NK-92 (cell line): ENCODE measurements around the gene PIK3C2G.

ENCODE experiments used
- DNase-seq: peaks from one replicate; lab custom pipeline; 2025; ENCODE audit not compliant: unreplicated experiment; lab: John Stamatoyannopoulos, UW

PIK3C2G gene

DNA sequence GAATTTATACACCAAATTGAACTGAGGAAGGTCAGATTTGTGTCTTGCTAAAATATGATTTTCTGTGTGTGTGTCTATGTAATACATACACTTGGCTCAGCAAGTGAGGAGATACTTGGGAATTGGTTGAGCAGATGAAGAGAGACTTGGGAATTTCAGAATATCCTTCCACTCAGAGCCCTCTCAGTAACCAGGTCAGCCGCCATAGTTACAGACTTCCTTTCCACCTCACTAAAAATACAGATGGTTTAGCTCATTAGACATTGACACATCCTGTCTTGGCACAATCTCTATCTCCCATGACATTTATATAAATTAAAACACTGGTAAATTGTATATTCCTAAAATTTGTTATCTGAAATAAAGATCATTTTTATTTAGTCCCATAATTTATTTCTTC, 15.9 kb downstream of the PIK3C2G start:
- DNase-seq = no peak

DNA sequence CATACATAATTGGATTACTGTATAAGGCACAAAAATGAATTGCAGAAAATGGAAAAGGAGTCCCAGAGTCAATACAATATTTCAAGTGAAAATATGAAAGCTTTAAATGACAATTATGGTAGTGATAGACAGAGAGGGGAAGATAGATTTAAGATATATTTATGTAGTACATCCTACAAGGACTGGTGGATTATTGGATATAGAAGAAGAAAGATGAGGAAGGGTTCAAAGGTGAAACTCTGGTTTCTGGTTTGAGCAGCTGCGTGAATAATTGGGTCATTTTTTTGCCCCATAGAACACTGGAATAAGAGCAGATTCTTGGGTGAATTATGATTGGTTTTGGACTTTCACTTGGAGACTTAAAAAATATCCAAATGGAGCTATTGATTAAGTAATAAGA, 19.4 kb downstream of the PIK3C2G start:
- DNase-seq = no peak

DNA sequence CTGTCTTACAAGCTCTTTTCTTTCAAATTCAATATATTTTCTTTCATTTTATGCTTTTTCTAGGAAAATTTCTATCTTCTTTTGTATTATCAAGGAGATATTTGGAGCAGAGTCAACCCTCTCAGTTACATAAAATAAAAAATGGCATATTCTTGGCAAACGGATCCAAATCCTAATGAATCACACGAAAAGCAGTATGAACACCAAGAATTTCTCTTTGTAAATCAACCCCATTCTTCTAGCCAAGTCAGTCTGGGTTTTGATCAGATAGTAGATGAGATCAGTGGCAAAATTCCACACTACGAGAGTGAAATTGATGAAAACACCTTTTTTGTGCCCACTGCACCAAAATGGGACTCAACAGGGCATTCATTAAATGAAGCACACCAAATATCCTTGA, 20.6 kb downstream of the PIK3C2G start:
- no peak for DNase-seq

DNA sequence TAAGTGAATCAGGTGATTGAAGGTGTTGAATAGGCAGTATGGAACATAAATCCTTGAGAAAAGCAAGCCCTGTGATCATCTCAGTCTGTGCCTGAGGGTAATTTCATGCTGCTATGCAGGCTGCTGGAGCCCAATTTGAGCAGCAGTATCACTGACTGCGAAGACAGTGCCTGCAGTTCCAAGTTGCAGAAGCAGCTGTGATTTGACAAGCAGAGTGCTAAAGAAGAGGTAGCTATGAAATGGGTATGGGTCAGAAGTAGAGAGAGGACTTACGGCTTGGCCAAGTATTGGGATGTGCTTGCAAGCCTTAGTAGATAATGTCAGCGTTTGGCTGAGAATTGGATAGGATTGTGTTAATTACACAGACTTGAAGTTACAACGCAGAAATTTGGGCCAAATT, 22.5 kb downstream of the PIK3C2G start:
- no peak for DNase-seq

DNA sequence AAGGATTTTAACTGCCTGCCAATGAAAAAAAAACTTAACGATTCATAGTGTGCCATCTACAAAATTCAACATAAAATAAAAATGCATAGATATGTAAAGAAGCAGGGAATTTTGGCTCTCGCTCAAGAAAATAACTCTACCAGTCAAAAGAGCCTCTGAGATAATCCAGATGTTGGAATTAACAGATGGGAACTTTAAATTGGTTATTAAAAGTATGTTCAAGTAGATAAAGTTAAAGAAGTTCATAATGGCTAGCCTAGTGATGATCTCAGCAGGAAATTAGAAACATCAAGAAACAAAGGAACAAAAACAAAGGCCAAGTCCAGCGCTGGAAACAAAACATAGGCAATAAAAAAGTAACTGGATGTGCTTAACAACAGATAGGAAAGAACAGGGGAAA, 23.1 kb downstream of the PIK3C2G start:
- DNase-seq = no peak

DNA sequence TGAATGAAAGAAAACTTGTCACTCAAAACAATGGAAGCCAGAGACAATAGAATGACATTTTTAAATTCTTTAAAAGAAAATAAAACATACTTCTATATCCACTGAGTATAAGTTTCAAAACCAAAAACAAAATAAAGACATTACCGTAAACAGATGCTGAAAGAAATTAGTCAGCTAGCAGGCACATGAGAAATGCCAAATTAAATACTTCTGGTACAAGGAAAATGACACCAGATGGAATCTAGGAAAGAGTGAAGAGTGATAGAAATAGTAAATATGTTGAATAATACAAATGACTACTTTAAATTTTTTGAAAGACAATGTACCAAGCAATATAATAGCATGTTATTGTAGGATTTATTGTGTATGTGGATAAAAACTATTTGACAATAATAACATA, 23.8 kb downstream of the PIK3C2G start:
- no peak for DNase-seq

DNA sequence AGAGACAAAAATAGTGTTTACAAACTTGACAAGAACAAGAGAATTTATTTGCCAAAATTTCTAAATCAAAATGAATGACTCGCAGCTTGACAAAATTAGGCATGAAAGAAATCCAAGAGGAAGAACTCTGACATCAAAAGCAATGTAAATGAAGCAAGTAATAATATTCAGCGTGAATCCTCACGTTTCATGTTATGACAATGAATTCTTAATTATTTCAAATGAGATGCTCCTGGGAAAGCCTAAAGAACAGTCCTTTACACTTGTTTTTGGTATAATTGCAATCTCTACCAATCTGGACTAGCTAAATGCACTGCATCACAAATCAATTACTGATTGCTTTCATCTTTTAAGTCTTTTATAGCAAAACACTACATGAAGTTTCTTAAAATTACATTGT, 29.1 kb downstream of the PIK3C2G start:
- no peak for DNase-seq

DNA sequence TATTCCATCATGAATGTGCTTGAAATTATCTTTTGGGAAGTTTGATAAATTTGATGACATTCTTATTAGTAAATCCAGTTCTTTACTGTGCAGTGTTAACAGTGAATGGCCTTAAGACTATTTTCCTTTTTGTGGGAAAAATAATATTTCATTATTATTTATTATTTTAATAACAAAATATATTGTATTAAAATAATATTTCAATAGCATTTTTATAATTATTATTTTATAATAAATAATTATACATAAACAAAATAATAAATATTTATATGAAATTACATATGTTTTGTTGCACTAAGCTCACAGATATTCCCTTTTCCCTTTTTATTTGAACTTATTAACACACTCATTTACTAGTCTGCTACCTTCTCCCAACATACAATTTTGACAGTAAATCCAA, 33.6 kb downstream of the PIK3C2G start:
- no peak for DNase-seq

DNA sequence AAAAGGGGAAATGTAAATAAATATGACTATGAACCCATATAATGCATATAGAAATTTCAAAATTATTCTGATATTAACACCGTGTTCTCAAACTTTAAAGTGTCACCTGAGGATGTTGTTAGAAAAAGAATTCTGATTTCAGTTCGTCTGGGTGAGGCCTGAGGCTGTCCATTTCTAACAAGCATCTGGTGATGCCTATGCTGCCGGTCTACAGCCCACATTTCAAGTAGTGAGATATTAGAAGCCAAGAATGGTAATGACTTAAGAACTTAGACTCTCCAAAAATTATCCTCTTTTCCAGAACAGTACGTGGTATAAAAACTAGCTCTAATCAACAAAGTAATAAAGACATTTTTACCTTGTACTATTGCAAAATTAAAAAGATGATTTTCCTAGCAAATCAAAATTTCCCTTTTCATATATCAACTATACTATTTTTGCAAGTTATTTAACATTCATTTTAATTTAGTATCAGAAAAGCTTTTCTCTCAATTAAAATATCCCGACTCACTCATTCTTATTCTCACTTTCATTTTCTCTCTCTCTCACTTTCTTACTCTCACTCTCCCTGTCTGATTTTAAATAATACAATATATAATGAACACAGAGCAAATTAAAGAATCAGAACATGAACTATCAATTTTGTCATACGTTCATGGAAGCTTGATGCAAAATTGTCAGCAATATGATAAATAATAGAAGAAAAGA, 35.0 kb downstream of the PIK3C2G start:
- no peak for DNase-seq

DNA sequence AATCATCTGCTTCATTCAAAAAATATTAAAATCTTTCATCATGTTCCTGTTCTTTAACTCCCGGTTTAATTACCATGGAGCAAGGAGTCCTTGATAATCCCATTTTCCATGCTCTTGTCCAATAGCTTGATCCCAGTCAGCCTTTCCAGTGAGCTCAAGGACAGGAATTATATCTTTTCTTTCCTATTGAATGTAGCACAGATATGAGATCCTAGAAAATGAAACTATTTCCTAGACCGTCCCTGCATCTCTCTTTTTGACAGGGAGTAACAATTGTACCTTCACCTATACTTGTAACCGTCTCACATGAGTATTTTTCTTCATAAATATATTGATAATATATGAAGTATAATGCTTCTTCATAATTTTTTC, 35.6 kb downstream of the PIK3C2G start:
- no peak for DNase-seq

DNA sequence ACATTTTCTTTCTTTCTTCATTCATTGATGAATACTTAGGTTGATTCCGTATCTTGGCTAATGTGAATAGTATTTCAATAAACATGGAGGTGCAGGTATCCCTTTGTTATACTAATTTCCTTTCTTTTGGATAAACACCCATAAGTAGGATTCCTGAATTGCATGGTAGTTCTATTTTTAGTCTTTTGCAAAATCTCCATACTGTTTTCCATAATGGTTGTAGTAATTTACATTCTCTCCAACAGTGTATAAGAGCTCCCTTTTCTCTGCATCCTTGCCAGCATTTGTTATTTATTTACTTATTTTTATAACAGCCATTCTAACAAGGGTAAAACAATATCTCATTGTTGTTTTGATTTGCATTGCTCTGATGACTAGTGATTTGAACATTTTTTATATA, 36.6 kb downstream of the PIK3C2G start:
- no peak for DNase-seq

DNA sequence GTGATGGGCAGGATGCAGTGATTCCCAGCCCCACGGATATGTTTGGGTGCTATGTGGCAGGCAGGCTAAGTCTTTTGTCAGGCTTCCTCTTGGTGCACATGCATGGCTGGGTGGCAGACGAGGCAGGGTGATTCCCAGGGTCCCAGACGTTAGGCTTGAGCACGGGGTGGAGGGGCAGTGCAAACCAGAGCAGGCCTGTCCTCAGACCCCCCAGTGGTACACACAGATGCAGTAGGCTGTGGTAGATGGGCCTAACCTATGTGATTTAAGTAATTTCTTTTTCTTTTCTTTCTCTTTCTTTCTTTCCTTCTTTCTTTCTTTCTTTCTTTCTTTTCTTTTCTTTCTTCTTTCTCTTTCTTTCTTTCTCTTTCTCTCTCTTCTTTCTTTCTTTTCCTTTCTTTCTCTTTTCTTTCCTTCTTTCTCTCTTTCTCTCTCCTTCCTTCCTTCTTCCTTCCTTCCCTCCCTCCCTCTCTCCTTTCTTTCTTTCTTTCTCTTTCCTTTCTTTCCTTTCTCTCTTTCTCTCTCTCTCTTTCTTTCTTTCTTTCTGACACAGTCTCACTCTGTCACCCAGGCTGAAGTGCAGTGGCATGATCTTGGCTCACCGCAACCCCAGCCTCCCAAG, 41.6 kb downstream of the PIK3C2G start:
- no peak for DNase-seq

DNA sequence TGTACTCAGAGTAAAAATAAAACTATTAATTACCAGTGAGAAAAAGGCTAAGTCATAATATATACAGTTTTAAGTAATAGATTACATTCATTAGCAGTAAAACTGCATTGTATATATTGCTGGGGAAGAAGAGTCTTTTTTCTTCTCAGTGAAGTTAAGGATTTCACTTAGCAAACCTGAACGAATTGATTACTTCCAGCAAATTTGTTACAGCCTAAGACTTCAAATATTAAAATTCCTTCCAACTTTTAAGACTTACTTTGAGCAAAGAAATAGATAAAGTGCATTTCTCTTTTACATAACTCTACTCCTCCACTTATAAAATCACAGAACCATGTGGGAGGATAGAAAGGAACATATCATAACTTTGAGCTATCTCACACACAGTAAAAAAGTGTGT, 43.3 kb downstream of the PIK3C2G start:
- DNase-seq = no peak

DNA sequence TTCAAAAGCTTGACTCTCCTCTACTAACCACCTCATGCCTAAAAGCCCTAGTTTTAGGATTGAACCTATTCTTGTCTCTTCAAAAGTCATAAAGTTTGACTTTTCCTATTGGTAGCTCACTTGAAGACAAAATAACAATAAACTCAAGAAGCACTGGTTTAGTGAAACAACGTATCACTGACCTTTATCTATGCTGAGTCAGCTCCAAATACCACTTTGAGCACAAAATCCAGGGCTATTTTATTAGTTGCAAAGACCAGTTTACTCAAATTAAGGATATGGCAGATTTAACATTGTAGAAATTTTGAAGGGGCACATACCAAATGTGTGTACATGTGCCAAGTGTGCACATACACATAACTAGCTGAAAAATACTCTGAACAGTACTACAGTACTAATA, 45.0 kb downstream of the PIK3C2G start:
- no peak for DNase-seq

DNA sequence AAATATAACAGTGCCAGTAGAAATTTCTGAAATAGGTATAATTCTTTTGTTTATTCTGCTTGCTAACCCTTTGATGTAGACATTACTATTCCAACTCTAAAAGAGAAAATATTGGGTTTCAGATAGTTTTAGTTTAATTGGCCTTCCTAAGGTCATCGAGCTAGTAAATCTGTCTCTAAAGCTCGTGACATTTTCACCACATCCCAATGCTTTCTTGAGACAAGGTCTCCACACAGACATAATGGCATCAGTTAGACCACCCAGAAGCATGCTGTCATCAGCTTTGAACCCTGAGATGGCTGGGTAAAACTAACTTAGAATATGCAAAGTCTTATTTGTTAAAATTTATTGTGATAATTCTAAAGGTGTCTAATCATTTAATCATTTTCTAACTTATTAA, 52.0 kb downstream of the PIK3C2G start:
- no peak for DNase-seq

DNA sequence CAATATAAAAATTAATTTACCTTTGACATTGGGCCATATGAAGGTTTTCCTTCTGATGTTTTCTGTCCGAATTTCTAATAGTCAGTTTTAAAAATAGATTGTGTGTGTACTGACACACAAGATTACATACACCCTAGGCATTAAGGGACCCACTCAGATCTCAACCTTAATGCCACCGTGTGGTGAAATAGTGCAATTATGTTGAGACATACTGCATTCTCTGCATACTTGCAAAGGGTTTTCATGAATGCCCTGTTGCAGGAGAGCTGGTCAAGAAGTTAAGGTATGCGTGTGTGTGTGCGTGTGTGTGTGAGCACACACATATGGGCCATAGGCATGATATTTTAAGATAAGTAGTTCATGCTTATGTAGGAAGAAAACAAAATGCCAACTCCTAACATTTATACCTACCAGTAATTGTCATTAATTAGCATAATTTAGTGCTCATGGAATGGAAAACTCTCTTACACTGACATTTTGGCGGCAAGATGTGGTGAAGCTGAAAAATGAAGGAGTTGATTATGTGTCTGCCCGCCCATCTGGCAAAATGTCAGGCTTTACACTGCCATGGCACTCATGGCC, 58.8 kb downstream of the PIK3C2G start:
- DNase-seq = no peak

DNA sequence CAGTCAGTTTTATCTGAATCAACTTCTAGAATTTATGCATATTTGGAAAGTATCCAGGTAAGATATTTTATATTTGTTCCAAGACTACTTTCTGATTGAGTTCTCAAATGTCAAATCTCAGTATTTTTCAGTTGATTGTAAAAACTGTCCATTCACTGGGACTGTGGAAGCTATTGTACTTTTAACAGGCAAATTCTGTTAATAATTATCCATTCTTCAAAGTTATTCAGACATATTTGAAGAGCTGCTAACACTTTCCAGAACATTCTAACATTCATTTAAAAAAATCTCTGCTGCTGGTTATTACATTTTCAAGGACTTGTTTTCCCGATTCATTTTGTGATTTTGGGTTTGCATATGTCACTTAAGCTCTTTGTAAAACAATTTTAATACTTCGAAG, 59.7 kb downstream of the PIK3C2G start:
- no peak for DNase-seq

DNA sequence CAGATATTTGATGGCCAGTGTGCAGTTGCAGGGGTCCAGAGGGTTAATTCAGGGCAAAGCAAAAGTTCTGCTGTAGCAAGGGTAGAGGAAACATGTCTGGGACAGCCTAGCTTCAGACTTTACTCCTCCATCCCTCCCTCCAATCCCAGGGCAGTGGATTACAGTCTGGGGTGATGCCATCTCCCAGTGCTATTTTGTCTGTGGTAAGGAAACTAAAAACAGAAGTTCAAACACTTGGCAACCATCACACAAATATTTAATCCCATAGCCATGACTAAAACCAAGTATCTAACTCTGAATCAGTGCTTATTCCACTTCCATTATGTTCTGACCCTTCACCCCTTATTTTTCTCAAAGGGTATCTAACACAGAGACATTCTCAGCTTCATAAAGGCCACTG, 61.8 kb downstream of the PIK3C2G start:
- DNase-seq = no peak

DNA sequence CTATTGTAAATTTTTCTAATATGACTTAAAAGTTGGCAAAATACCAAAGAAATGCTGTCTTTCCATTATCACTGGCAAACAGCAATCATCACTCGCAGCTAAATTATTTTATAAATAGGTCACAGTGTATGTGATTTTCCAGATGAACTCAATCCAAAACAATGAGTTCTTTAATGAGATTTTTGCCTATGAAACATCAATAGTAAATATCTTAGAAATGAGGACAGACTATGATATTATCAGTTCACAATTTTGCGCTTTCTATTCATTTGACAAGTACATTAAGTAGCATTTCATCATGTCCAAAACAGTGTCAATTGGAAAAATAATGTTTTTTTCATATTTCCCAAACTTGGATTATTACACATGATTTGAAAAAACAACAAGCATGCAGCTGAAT, 65.7 kb downstream of the PIK3C2G start:
- no peak for DNase-seq

DNA sequence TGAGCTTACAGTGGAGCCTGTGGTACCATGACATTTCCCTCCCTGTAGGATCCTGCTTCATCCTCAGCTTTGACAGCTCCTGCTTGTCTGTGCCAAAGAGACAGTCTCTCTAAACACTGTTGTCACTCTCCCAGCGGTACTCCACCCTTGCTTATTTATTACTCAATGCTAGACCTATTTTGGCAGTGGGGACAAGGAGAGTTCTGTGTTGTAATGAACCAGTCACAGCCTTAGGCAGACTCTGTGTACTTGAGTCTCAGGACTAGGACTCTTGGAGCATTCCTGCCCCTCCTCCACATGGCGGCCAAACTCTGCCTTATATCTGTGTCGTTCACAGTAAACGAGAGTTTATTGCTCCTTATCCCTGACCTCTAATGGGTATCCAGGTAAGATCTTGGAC, 70.9 kb downstream of the PIK3C2G start:
- no peak for DNase-seq

DNA sequence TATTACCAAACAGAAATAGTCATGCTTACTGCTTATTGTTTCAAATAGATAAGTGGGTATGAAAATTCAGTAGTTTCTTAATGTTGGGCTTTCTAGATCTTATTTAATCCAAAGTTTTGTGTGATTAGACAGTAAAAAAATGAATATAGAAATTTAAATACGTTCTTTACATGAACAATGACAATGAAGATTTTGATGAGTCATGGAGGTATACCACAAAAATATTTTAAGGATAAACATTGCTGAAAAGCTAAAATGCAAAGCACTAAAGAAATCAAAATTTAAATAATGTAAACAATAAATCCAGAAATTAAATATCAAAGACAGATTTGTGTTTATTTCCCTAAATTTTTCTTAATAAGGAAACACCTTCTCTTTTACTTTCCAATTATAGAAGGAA, 78.3 kb downstream of the PIK3C2G start:
- DNase-seq = no peak

DNA sequence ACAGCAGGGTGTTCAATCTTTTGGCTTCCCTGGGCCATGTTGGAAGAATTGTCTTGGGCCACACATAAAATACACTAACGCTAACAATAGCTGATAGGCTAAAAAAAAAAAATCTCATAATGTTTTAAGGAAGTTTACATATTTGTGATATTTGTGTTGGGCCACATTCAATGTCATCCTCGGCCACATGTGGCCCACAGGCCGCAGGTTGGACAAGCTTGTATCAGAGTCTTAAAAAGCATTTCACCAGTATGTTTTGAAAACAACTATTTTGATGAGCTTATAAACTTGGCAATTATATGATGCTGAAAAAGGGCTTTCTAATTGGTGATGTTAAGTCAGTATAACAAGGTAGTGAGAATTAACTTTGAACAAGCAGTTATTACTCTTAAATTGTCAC, 78.9 kb downstream of the PIK3C2G start:
- no peak for DNase-seq

DNA sequence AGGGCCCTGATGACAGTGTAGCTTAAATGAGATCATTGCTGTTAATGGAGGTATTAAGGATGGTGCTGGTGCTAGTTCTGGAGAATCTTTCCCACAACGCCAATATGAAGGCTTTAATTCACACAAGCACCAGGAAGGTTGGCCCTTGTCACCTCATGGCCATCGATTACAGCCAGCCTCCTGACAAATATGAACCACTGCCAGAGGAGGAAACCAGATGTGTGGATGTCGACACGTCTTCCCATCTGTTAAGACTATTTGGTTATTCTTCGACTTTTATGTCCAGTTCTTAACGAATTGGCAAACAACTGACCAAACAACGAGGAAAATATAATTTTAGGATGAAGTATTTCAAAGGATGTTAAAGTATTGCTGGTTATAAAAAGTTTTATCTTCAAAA, 79.5 kb downstream of the PIK3C2G start:
- DNase-seq = no peak
